Neuronal stem cell (in vitro differentiated cells): ENCODE results near the gene ATG10.

Experiments used
- DNase-seq: peaks from one replicate; pipeline ENCODE4 v3.0.0-alpha.2; 2013; ENCODE audit warnings: low spot score
- H2AFZ ChIP-seq: one replicate; pipeline ENCODE4 v1.6.1; 2013; ENCODE audit warnings: mild to moderate bottlenecking, low read length, inconsistent platforms
- H2AK5ac ChIP-seq: 2 replicates; pipeline ENCODE4 v1.6.1; 2013; ENCODE audit warnings: low read depth, mild to moderate bottlenecking, inconsistent platforms, low read length, moderate library complexity, mixed read lengths
- H2BK120ac ChIP-seq: 2 replicates; pipeline ENCODE4 v1.6.1; 2013; ENCODE audit warnings: low read depth, mild to moderate bottlenecking, inconsistent platforms, low read length, moderate library complexity, mixed read lengths
- H2BK12ac ChIP-seq: one replicate; pipeline ENCODE4 v1.6.1; 2013; ENCODE audit warnings: low read length, inconsistent platforms
- H2BK15ac ChIP-seq: 2 replicates; pipeline ENCODE4 v1.6.1; 2013; ENCODE audit warnings: mild to moderate bottlenecking, low read length, inconsistent platforms, mixed read lengths
- H2BK5ac ChIP-seq: one replicate; pipeline ENCODE4 v1.6.1; 2013; ENCODE audit warnings: inconsistent platforms, mild to moderate bottlenecking, low read length, moderate library complexity
- H3K14ac ChIP-seq: one replicate; pipeline ENCODE4 v1.6.1; 2013; ENCODE audit warnings: low read length, inconsistent platforms
- H3K18ac ChIP-seq: 2 replicates; pipeline ENCODE4 v1.6.1; 2013; ENCODE audit warnings: low read length, inconsistent platforms
- H3K23ac ChIP-seq: 2 replicates; pipeline ENCODE4 v1.6.1; 2013; ENCODE audit warnings: low read depth, mild to moderate bottlenecking, mixed read lengths, low read length, inconsistent platforms; ENCODE audit not compliant: poor library complexity
- H3K27ac ChIP-seq: replicated peaks from 3 replicates; pipeline ENCODE4 v1.5.1; 2013; ENCODE audit warnings: low read length, inconsistent platforms
- H3K27me3 ChIP-seq, 3 experiments: 2 replicates each; pipeline ENCODE4 v1.6.1; 2013; ENCODE audit warnings: low read length in 3 of 3, mild to moderate bottlenecking in 2 of 3, inconsistent platforms in 1 of 3, low read depth in 1 of 3, mixed read lengths in 1 of 3, moderate library complexity in 1 of 3; ENCODE audit not compliant: control insufficient read depth in 3 of 3, insufficient read depth in 3 of 3
- H3K36me3 ChIP-seq, 2 donors: replicated peaks in 1 of 2; 2 replicates each; pipeline ENCODE4 v1.6.1; 2013; ENCODE audit warnings: low read length in 2 of 2; ENCODE audit not compliant: control insufficient read depth in 2 of 2, insufficient read depth in 2 of 2
- H3K4ac ChIP-seq: 2 replicates; pipeline ENCODE4 v1.6.1; 2013; ENCODE audit warnings: inconsistent platforms, mild to moderate bottlenecking, low read length, moderate library complexity
- H3K4me1 ChIP-seq, 2 donors: 1 replicate in 1 of 2; 2 replicates in 1 of 2; pipeline ENCODE4 v1.6.1; 2013; ENCODE audit warnings: low read length in 2 of 2, low read depth in 1 of 2; ENCODE audit not compliant: control insufficient read depth in 2 of 2, insufficient read depth in 1 of 2
- H3K4me2 ChIP-seq: one replicate; pipeline ENCODE4 v1.6.1; 2013; ENCODE audit warnings: mild to moderate bottlenecking, low read length, inconsistent platforms; ENCODE audit not compliant: insufficient read depth, poor library complexity, severe bottlenecking
- H3K4me3 ChIP-seq, 2 donors: 2 replicates each; pipeline ENCODE4 v1.5.1; 2013; ENCODE audit warnings: low read length in 2 of 2, mild to moderate bottlenecking in 2 of 2, inconsistent platforms in 1 of 2, moderate library complexity in 1 of 2
- H3K79me1 ChIP-seq: one replicate; pipeline ENCODE4 v1.6.1; 2013; ENCODE audit warnings: low read depth, mild to moderate bottlenecking, inconsistent platforms, low read length, moderate library complexity
- H3K9ac ChIP-seq: one replicate; pipeline ENCODE4 v1.6.1; 2013; ENCODE audit warnings: mild to moderate bottlenecking, low read depth, low read length, inconsistent platforms; ENCODE audit not compliant: poor library complexity
- H3K9me3 ChIP-seq, 2 donors: replicated peaks in 1 of 2; 2 replicates each; pipeline versions ENCODE3 to v1.6.1; 2013; ENCODE audit warnings: low read length in 2 of 2, mild to moderate bottlenecking in 2 of 2, inconsistent platforms in 1 of 2, low read depth in 1 of 2, mixed read lengths in 1 of 2, moderate library complexity in 1 of 2; ENCODE audit not compliant: control insufficient read depth in 2 of 2, insufficient read depth in 1 of 2
- H4K8ac ChIP-seq: one replicate; pipeline ENCODE4 v1.6.1; 2013; ENCODE audit warnings: low read depth, mild to moderate bottlenecking, inconsistent platforms, low read length, moderate library complexity
- H4K91ac ChIP-seq: one replicate; pipeline ENCODE4 v1.6.1; 2013; ENCODE audit warnings: low read length, low read depth, mild to moderate bottlenecking, inconsistent platforms; ENCODE audit not compliant: poor library complexity
- WGBS, 2 donors: extraction: QIAGEN DNeasy Blood & Tissue Kit; methylation state at CpG; one replicate each; pipeline ENCODE4 v1.1.7; 2013; ENCODE audit warnings: missing lambda C conversion rate in 2 of 2, mixed read lengths in 1 of 2; ENCODE audit not compliant: insufficient read length in 2 of 2, insufficient replicate concordance in 1 of 2; ENCODE audit errors: extremely low coverage in 2 of 2; 5-methylcytosine and 5-hydroxymethylcytosine counted together

Gene ATG10

DNA sequence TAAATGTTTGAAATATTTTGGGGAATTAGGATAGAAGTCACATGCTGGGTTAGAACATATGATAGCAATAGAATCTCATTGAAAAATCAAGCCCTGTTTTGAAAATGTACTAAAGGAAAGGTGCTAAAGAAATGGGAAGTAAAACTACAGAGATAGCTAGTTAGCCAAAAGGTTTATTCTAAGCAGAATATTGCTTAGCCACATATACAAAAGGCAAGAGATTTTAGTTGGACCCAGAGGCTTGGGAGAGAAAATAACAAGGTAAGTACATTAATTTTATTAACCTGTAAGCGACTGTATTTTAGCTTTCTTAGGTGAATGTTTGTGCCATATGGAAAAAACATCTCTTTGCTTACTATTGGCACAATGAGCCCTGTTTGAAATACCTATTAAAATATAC is 198.1 kb downstream of the ATG10 start:
- Histone ChIP-seq H2BK5ac (no peak overlapping the region), H2BK15ac (no peak overlapping the region), H3K4me3 (no peak overlapping the region), H3K4ac (no peak overlapping the region), H2BK120ac (no peak overlapping the region), H2AFZ (no peak overlapping the region), H3K4me2 (no peak overlapping the region), H3K9me3 (no peaks in the 10 kb centered on the region), H3K18ac (no peak overlapping the region), H3K4me1 (peaks cover 4 to 8% of the 10 kb centered on the region in 2 donors), H3K36me3 (no peaks in the 10 kb centered on the region), H4K8ac (no peak overlapping the region), H3K14ac (no peak overlapping the region), H2BK12ac (no peak overlapping the region), H3K27ac (no peak overlapping the region), H3K23ac (no peak overlapping the region), H4K91ac (no peak overlapping the region), H2AK5ac (no peak overlapping the region), H3K9ac (no peak overlapping the region), H3K27me3 (no peaks in the 10 kb centered on the region), H3K79me1 (no peaks in the 10 kb centered on the region)
- DNase-seq = no peak
- no CpG with 5 or more reads among the region's 1 CpG for WGBS, 2 donors

- Histone ChIP-seq H3K14ac (no peak overlapping the region), H3K9ac (no peak overlapping the region), H2BK120ac (no peak overlapping the region), H4K8ac (no peak overlapping the region), H4K91ac (no peak overlapping the region), H3K18ac (no peak overlapping the region), H2BK12ac (no peak overlapping the region), H3K4me1 (no peaks in the 10 kb centered on the region), H3K4me3 (no peak overlapping the region), H3K36me3 (no peaks in the 10 kb centered on the region), H3K4ac (no peak overlapping the region), H3K27ac (no peak overlapping the region), H3K9me3 (no peaks in the 10 kb centered on the region), H2BK15ac (no peak overlapping the region), H2AFZ (no peak overlapping the region), H2AK5ac (no peak overlapping the region), H3K79me1 (no peaks in the 10 kb centered on the region), H2BK5ac (no peak overlapping the region), H3K4me2 (no peak overlapping the region), H3K27me3 (no peaks in the 10 kb centered on the region), H3K23ac (no peak overlapping the region)
- peak; percentile 32 for DNase-seq
- WGBS, 2 donors = no CpG with 5 or more reads among the region's 3 CpGs
Measured at GRCh38 chr5:82174128-82174918, 202.5 kb downstream of the ATG10 start.

- Histone ChIP-seq H2BK120ac (no peak overlapping the region), H2BK5ac (no peak overlapping the region), H3K9ac (no peak overlapping the region), H3K4me2 (no peak overlapping the region), H3K4me3 (no peak overlapping the region), H3K9me3 (no peaks in the 10 kb centered on the region), H2AFZ (no peak overlapping the region), H3K4ac (no peak overlapping the region), H3K18ac (no peak overlapping the region), H2AK5ac (no peak overlapping the region), H3K79me1 (no peaks in the 10 kb centered on the region), H3K27ac (no peak overlapping the region), H3K27me3 (no peaks in the 10 kb centered on the region), H4K91ac (no peak overlapping the region), H2BK12ac (no peak overlapping the region), H3K23ac (no peak overlapping the region), H3K36me3 (no peaks in the 10 kb centered on the region), H3K14ac (no peak overlapping the region), H3K4me1 (no peaks in the 10 kb centered on the region), H4K8ac (no peak overlapping the region), H2BK15ac (no peak overlapping the region)
- DNase-seq = no peak
- no CpG with 5 or more reads among the region's 1 CpG for WGBS, 2 donors
Measured at GRCh38 chr5:82174919-82175219, 203.0 kb downstream of the ATG10 start.

DNA sequence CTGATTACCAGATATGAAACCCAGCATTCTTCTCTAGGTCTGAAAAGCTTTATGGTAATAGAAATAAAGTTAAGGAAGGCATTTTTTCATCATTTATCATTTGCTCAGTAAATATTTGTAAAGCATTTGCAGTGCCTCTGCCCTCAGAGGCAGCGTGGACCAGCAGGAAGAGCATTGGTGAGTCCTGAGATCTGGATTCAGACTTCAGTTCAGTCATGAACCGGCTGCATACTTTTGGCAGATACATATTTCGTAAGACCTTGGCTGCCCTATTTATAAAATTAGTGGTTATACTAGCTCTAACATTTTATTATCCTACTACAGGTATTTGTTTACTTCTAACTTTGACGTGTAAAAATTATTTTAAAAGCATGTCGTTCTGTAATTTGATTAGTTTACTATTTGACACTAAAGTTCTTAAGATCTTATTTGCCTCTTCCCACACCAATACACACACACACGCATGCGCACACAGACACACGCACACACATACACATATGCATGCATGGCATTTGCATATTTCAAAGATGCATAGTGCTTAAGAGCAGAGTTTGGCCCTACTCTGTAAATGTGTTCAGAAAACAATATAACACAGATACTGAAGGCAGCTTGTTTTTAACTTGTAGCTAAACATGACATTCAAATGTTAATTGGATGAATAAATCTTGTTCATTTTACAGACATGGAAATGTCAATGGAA is 204.4 kb downstream of the ATG10 start:
- no peak overlapping the region for H3K14ac ChIP-seq
- no peak overlapping the region for H3K4me3 ChIP-seq
- no peak overlapping the region for H2BK120ac ChIP-seq
- no peak overlapping the region for H3K18ac ChIP-seq
- no peaks in the 10 kb centered on the region for H3K36me3 ChIP-seq
- no peak overlapping the region for H2AFZ ChIP-seq
- no peak overlapping the region for H4K8ac ChIP-seq
- no peaks in the 10 kb centered on the region for H3K9me3 ChIP-seq
- no peak for DNase-seq
- H2BK12ac ChIP-seq = no peak overlapping the region
- WGBS, 2 donors = no CpG with 5 or more reads among the region's 8 CpGs
- no peaks in the 10 kb centered on the region for H3K4me1 ChIP-seq
- no peak overlapping the region for H3K4ac ChIP-seq
- no peak overlapping the region for H3K23ac ChIP-seq
- H3K79me1 ChIP-seq = no peaks in the 10 kb centered on the region
- H2BK5ac ChIP-seq = no peak overlapping the region
- no peak overlapping the region for H2AK5ac ChIP-seq
- no peak overlapping the region for H3K9ac ChIP-seq
- H3K27ac ChIP-seq = no peak overlapping the region
- H3K4me2 ChIP-seq = no peak overlapping the region
- H3K27me3 ChIP-seq = no peaks in the 10 kb centered on the region
- no peak overlapping the region for H2BK15ac ChIP-seq
- H4K91ac ChIP-seq = no peak overlapping the region
